ENCODE measurements around the gene NHLRC3.
"Not testable (repeated sequence)": the region's sequence is repeated elsewhere in the genome, so short reads cannot be mapped to it uniquely, and the experiment has no call there.

Gene NHLRC3

GRCh38 chr13:39048806-39049205, 10.6 kb downstream of the NHLRC3 start:
- no peak for DNase-seq

- DNase-seq: no peak
Measured at GRCh38 chr13:39049274-39049673, 11.0 kb downstream of the NHLRC3 start.

GRCh38 chr13:39051157-39051556, 12.9 kb downstream of the NHLRC3 start:
- DNase-seq: no peak

GRCh38 chr13:39052944-39053343, 14.7 kb downstream of the NHLRC3 start:
- DNase-seq: no peak

GRCh38 chr13:39054112-39054511, 15.9 kb downstream of the NHLRC3 start:
- no peak for DNase-seq

- DNase-seq: no peak
Measured at GRCh38 chr13:39056018-39056417, 17.8 kb downstream of the NHLRC3 start.

GRCh38 chr13:39058040-39058439, 19.8 kb downstream of the NHLRC3 start:
- no peak for DNase-seq

GRCh38 chr13:39062004-39062403, 23.7 kb downstream of the NHLRC3 start:
- DNase-seq: no peak

- DNase-seq: no peak
Measured at GRCh38 chr13:39072842-39073241, 34.6 kb downstream of the NHLRC3 start.

GRCh38 chr13:39073983-39074382, 35.7 kb downstream of the NHLRC3 start:
- DNase-seq: no peak

- DNase-seq: not testable (repeated sequence)
Measured at GRCh38 chr13:39086251-39086945, 48.1 kb downstream of the NHLRC3 start.

GRCh38 chr13:39091586-39091985, 53.3 kb downstream of the NHLRC3 start:
- no peak for DNase-seq

- no peak for DNase-seq
Measured at GRCh38 chr13:39095500-39095899, 57.2 kb downstream of the NHLRC3 start.

GRCh38 chr13:39099231-39099630, 61.0 kb downstream of the NHLRC3 start:
- no peak for DNase-seq

Measured in femur (tissue), 1 donor.